NOMO-1 (cell line): Measurements from ENCODE around the gene WDR55.
"Not testable (repeated sequence)": the region's sequence is repeated elsewhere in the genome, so short reads cannot be mapped to it uniquely, and the experiment has no call there.

ENCODE experiments used
- DNase-seq, 2 experiments: peaks; one replicate each; lab custom pipeline; 2025; ENCODE audit not compliant: unreplicated experiment in 2 of 2; lab: John Stamatoyannopoulos, UW

Gene WDR55

GRCh38 chr5:140642718-140643117 lies 22.0 kb upstream of the WDR55 start:
- no peak for DNase-seq

GRCh38 chr5:140647042-140647419 lies 17.7 kb upstream of the WDR55 start:
- DNase-seq, result no peak

GRCh38 chr5:140658870-140659269 lies 5.8 kb upstream of the WDR55 start:
- DNase-seq, result no peak

GRCh38 chr5:140660371-140660770 lies 4.3 kb upstream of the WDR55 start:
- DNase-seq, result not testable (repeated sequence)

DNA sequence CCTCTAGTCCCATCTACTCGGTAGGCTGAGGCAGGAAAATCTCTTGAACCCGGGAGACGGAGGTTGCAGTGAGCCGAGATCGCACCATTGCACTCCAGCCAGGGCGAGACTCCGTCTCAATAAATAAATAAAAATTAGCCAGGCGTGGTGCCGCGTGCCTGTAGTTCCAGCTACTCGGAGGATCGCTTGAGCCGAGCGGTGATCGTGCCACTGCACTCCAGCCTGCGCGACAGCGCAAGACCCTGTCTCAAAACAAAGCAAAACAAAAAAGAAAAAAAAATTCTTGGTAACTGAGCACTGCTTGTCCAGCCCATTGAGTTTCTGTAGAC lies 710 bp upstream of the WDR55 start:
- no peak for DNase-seq

GRCh38 chr5:140671035-140671434 lies 6.3 kb downstream of the WDR55 start:
- not testable (repeated sequence) for DNase-seq

DNA sequence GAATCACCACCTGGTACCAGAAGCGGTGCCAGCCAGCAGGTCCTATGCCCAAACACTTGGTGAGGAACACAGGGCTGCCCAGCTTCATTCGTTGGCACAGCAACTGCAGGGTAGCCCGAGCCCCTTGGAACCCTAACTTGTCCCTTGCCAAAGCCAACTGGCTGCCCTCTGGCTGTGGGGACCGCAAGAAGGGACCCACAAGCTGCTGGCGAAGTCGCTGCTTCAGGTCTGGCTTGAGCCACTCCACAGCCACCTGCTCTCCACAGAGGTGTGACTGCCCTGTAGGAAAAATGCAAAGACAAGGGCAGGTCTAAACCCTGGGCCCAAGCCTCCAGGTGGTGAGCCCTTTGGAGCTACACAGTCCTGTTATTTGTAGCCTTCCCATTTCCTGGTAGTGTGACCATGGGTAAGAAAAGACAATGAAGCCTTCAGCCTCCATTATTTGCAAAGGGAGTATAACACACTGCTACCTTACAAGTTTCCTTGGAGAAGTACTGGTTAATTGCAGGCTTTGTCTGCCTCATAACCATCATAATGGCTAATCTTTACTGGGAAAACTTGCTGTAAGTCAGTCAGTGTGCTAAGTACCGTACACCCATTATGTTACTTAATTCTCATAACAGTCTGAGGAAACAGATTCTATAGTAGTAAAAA lies 6.9 kb downstream of the WDR55 start:
- DNase-seq, result no peak

GRCh38 chr5:140672455-140673186 lies 7.9 kb downstream of the WDR55 start:
- no peak for DNase-seq

DNA sequence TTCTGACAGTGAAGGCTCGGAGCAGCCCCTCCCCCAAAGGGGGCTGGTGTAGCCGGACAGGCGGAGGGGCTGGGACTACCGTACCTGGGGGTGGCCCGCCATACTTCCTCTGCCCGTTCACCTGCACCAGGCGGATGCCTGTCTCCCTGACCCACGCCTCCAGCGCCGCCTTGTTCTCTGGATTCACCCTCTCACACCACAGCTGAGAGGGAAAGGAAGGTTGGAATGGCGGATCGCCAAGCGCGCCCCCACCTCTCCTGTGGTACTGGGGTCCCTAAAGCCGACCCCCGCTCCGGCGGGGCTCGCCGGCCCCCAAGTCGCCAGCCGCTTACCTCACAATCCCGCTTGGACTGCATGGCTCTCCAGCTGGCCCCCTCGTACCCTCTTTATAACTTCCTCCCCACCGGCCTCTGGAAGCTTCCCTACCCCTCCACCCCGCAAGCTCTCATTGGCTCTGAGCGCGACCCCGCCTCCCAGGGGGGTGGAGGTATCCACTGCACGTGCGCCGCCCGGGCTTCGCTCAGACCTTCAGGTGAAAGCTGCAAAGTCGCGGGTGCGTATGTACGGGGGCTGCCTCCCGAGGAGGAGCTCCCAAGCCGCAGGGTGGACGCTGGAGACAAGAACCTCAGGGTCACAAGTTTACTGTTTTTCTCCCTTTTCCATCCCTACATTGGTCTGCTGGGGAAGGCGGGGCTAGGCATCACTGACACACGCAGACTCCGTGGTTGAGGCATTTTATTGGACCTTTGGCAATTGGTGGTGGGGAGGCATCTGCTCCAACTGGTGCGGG lies 8.7 kb downstream of the WDR55 start, which contains the start of gene DND1:
Gene DND1 (minus strand): TSS at position 390 of the 790 bp plus-strand sequence. CDS start 34 bp downstream, at position 356.
- DNase-seq, result no peak

DNA sequence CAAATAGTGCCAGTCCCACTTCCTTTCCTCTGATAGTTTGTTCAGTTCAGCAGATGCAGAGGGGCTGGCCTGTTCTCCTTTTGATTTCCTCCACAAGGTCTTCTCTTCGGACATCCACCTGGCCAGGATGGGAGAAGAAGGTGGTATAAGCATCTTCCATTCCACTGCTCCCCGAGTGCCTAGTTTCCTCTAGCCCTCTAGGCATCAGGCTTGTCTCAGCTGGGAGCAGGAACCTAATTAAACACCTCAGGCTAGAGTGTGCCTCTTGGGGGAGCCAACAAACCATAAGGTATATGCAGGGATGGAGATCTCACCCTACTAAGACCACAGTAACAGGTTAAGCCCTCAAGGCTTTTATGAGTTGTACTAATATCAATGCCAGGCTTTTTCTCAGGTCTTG lies 9.5 kb downstream of the WDR55 start:
- no peak for DNase-seq

- no peak for DNase-seq
Observed at GRCh38 chr5:140674629-140675028, 9.9 kb downstream of the WDR55 start.

DNA sequence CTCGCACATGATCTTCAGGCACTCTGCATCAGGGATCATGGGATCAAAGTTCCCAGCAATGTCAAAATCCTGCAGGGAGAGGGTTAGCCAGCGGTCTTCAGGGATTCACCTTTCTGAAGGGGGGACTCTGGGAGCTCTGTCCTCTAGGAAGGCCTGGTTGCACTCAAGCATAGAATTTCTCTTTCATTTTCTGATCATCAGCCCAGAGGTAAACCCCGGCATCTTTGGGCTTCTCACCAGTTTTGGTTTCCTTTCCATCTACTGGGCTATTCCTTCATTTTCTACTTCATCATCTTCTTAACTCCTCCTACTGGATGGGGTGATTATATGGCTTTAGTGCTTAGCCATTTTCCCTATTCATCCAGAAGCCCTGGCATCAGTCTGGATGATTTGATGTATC lies 13.2 kb downstream of the WDR55 start:
- DNase-seq, result no peak

- no peak for DNase-seq
Observed at GRCh38 chr5:140678993-140679392, 14.3 kb downstream of the WDR55 start.

DNA sequence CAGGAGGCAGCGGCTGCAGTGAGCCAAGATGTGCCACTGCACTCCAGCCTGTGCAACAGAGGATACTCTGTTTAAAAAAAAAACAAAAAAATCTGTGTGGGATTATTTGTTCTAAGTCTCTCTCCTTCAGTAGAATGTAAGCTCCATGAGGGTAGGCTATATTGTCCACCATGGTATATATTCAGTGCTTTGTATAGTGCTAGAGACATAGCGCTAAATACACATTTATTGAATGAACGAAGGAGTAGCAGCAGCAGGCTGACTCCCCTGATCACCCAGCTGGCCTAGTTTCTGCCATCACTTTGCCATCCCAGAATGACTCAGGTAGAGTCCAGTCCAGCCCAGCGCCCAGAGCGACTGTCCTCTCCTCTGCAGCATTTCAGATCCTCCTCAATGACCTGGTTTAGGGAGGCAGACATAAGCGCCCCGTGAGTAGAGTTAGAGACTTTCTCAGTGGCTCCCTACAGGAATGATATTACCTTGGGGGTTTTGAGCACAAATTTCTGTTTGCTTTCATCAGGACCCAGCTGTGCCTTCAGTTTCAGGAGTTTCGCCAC lies 25.8 kb downstream of the WDR55 start:
- no peak for DNase-seq

DNA sequence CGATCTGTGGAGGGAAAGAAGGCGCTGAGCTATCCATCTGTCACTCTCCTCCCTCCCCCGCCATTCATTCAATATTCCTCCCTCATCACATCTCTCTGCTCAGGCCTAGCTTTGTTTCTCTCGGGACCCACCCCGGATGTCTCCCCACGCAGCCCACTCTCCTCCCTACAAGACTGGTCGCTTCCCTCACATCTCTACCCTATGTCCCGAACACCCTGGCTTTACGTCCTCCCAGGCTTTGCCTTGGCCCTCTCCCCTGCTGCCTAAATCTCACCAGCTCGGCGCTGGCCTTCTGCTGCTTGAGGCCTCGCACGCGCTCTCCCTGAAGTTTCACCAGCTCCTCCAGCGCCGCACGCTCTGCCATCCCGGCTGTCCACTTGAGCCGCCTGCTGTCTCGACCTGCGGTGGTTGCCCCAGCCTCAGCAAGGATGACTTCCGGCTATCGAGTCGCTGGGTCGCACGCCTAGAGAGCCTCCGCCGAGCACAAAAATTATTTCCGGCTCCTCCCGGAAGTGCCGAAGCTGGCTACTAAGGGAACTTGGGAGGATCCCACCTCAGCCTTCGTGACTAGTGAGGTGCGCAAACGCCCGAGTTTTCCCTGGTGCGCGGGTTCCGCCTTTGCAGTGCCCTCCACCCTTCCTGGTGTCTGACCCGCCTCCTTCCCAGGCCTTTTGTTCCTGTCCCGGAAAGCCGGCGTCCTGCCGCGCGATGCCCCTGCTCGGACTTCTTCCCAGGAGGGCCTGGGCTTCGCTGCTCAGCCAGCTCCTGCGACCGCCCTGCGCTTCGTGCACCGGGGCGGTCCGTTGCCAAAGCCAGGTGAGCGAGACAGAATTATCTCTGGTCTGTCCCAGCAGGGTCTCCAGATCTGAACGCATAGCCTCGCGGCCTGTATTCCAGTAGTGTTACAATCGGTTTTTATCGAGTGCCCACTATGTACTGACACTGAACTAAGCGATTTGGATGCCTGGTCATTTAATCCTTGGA lies 26.5 kb downstream of the WDR55 start, which contains the start of the genes HARS1 and HARS2:
Gene HARS1 (minus strand): TSS at position 430 of the 984 bp plus-strand sequence. CDS start 66 bp downstream, at position 364.
Gene HARS2 (plus strand): TSS at position 515 of the 984 bp plus-strand sequence. CDS start 194 bp downstream, at position 709.
- peak; percentile 85 to 92 for DNase-seq

GRCh38 chr5:140694276-140694675 lies 29.6 kb downstream of the WDR55 start:
- DNase-seq, result no peak

GRCh38 chr5:140696891-140697492 lies 32.3 kb downstream of the WDR55 start:
- DNase-seq, result no peak

DNA sequence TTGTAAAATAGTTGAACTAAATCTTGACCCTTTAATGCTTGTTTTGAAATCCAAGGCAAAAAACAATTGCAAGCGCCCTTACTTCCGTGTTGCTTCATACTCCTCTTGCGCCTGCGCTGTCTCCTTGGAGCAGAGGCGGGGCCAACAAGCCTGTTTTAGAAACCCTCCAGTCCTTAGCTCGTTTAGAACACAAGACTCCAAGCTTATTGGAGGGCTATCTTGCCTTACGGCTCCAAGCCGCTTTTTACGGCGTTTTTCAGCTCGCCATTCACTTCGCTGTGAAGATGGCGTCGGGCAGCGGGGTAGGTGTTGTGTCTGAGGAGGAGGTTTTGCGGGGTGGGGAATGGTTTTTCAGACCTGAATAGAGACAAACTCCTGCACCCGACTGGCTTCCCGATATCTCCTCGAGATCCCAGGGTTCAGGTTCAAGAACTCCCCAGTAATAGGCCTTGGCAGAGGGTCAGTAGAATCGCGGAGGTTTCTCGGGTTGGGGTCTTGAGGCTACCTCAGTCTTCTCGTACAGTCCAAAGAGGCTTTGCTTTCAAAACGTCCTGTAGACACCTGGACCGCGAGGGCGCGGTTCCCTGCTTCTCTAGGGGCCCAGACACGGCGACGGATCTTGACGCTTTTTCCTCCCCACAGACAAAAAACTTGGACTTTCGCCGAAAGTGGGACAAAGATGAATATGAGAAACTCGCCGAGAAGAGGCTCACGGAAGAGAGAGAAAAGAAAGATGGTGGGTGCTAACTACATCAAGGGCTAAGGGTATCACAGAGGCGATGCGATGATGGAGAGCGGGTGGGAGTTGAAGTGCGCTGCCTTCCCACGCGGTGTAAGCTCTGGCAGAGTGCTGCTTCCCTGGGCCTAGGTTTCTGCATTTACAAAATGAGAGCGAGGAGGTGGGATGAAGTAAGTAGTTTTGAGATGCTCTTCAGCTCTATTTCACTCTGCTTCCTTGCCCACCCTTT lies 35.8 kb downstream of the WDR55 start, which contains the start of gene ZMAT2:
Gene ZMAT2 (plus strand): TSS at position 271 of the 968 bp plus-strand sequence. CDS start 14 bp downstream, at position 285.
- DNase-seq, result peak; percentile 95 to 98
